Endodermal cell (in vitro differentiated cells): ENCODE measurements around the gene NAA16. TPM values are rescaled to one million over a fixed set of nuclear protein-coding genes. Genes with fewer than 3 reads are reported as not detected.

Source experiments
- DNase-seq: peaks from one replicate; pipeline ENCODE4 v3.0.0-alpha.2; 2017
- H3K27ac ChIP-seq: 2 replicates; pipeline ENCODE4 v1.5.1; 2013; ENCODE audit warnings: mild to moderate bottlenecking, low read depth, low read length, moderate library complexity
- H3K27me3 ChIP-seq: 2 replicates; pipeline ENCODE4 v1.6.1; 2013; ENCODE audit warnings: mild to moderate bottlenecking, low read length, moderate library complexity; ENCODE audit not compliant: insufficient read depth, control insufficient read depth, poor library complexity, severe bottlenecking
- H3K36me3 ChIP-seq: 2 replicates; pipeline ENCODE4 v1.7.0; 2013; ENCODE audit warnings: mild to moderate bottlenecking, low read length, moderate library complexity; ENCODE audit not compliant: control insufficient read depth, insufficient read depth
- H3K4me1 ChIP-seq: one replicate; pipeline ENCODE4 v1.7.0; 2013; ENCODE audit warnings: low read length; ENCODE audit not compliant: control insufficient read depth, insufficient read depth
- H3K4me3 ChIP-seq: 2 replicates; pipeline ENCODE4 v1.5.1; 2013; ENCODE audit warnings: mild to moderate bottlenecking, low read length, moderate library complexity
- H3K9ac ChIP-seq: 2 replicates; pipeline ENCODE4 v1.6.1; 2013; ENCODE audit warnings: mild to moderate bottlenecking, low read length, moderate library complexity; ENCODE audit not compliant: poor library complexity, severe bottlenecking; ENCODE audit errors: extremely low read depth
- H3K9me3 ChIP-seq: 2 replicates; pipeline ENCODE4 v1.6.1; 2013; ENCODE audit warnings: mild to moderate bottlenecking, low read length, moderate library complexity; ENCODE audit not compliant: control insufficient read depth
- H3K27ac Mint-ChIP-seq: 2 replicates; pipeline ENCODE4 v1.8.0; 2020; ENCODE audit warnings: mixed read lengths
- H3K27me3 Mint-ChIP-seq: 2 replicates; pipeline ENCODE4 v1.8.0; 2021; ENCODE audit warnings: mild to moderate bottlenecking, mixed read lengths; ENCODE audit not compliant: insufficient read depth
- H3K36me3 Mint-ChIP-seq: 2 replicates; pipeline ENCODE4 v1.8.0; 2020; ENCODE audit warnings: low read depth, mixed read lengths
- H3K4me1 Mint-ChIP-seq: 2 replicates; pipeline ENCODE4 v1.8.0; 2020; ENCODE audit warnings: mixed read lengths
- H3K4me3 Mint-ChIP-seq: 2 replicates; pipeline ENCODE4 v1.8.0; 2020; ENCODE audit warnings: mild to moderate bottlenecking, moderate library complexity, mixed read lengths
- H3K9me3 Mint-ChIP-seq: 2 replicates; pipeline ENCODE4 v1.8.0; 2020; ENCODE audit warnings: mild to moderate bottlenecking, mixed read lengths
- WGBS, 2 experiments: methylation state at CpG; one replicate each; pipeline versions ENCODE4 v1.1.5 to v1.1.7; 2013; ENCODE audit warnings: missing lambda C conversion rate in 2 of 2, mixed read lengths in 1 of 2; ENCODE audit not compliant: insufficient coverage in 1 of 2, insufficient read length in 1 of 2; 5-methylcytosine and 5-hydroxymethylcytosine counted together
- total RNA-seq, 2 donors: library from RNA; stranded (reverse); fragmentation: NEBNext Ultra II Directional in 1 of 2; extraction: Animal tissue kit (Norgen Biotek cat#: 25700) in 1 of 2; gene quantifications; 2 replicates in 1 of 2; 3 replicates in 1 of 2; pipeline ENCODE4 v1.2.1, GENCODE V29; 2021
- TF ChIP-seq, protein P1 (sequence below): fragments of 200-600 bp; sonication (generic); conservative IDR thresholded peaks from 2 replicates; pipeline ENCODE4 v1.5.0; 2021; ENCODE audit warnings: antibody characterized with exemption, mild to moderate bottlenecking

NAA16 gene
- total RNA-seq, 2 donors from 2014 or later, result 29.3 to 30.9 TPM

DNA sequence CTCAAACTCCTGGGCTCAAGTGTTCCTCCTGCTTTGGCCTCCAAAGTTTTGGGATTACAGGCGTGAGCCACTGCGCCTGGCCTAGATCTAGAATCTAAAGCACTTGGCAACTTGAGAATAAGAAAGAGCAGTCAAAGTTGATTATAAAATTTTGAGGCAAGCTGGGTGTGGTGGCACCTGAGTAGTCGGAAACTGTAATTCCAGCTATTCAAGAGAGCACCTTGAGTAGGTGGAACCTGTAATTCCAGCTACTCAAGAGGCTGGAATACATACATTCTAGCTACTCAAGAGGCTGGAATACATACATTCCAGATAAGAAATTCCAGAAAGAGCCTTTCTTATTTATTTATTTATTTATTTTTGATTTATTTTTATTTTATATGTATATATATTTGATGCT lies 8.3 kb upstream of the NAA16 start:
- no peaks in the 10 kb centered on the region for H3K36me3 Mint-ChIP-seq
- no peak for DNase-seq
- TF ChIP-seq, protein P1, sequence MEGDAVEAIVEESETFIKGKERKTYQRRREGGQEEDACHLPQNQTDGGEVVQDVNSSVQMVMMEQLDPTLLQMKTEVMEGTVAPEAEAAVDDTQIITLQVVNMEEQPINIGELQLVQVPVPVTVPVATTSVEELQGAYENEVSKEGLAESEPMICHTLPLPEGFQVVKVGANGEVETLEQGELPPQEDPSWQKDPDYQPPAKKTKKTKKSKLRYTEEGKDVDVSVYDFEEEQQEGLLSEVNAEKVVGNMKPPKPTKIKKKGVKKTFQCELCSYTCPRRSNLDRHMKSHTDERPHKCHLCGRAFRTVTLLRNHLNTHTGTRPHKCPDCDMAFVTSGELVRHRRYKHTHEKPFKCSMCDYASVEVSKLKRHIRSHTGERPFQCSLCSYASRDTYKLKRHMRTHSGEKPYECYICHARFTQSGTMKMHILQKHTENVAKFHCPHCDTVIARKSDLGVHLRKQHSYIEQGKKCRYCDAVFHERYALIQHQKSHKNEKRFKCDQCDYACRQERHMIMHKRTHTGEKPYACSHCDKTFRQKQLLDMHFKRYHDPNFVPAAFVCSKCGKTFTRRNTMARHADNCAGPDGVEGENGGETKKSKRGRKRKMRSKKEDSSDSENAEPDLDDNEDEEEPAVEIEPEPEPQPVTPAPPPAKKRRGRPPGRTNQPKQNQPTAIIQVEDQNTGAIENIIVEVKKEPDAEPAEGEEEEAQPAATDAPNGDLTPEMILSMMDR, result no peak
- H3K9ac ChIP-seq, result no peak overlapping the region
- no peak overlapping the region for H3K27ac ChIP-seq
- H3K4me1 ChIP-seq, result no peaks in the 10 kb centered on the region
- H3K27ac Mint-ChIP-seq, result no peak overlapping the region
- no peaks in the 10 kb centered on the region for H3K9me3 ChIP-seq
- no peak overlapping the region for H3K4me3 Mint-ChIP-seq
- no peak overlapping the region for H3K4me3 ChIP-seq
- H3K4me1 Mint-ChIP-seq, result no peaks in the 10 kb centered on the region
- no peaks in the 10 kb centered on the region for H3K27me3 ChIP-seq
- no peaks in the 10 kb centered on the region for H3K9me3 Mint-ChIP-seq
- no peaks in the 10 kb centered on the region for H3K36me3 ChIP-seq
- WGBS, 2 experiments, result 85 to 96% methylated on average over 3 of the region's 3 CpGs
- H3K27me3 Mint-ChIP-seq, result no peaks in the 10 kb centered on the region

DNA sequence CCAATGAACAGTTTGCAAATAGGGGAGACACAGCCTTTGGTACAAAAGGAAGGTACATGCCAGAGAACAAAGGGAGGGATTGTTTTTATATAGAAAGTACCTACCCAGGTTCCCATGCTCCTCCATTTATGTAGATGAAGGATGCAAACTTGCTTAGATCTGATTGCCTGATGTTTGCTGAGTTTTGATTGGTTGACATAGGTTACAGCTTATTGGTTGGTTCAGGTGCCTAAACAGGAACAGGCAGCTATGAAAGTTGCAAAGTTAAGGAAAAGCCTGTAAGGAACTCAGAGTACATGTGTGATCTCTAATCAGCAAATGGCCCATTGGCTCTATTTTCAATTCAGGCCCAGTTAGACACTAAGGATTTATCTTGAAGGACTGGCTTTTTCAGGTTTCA lies 6.5 kb upstream of the NAA16 start:
- Mint-ChIP-seq H3K27ac (no peak overlapping the region), H3K27me3 (no peaks in the 10 kb centered on the region), H3K36me3 (no peaks in the 10 kb centered on the region), H3K4me3 (no peak overlapping the region), H3K9me3 (no peaks in the 10 kb centered on the region), H3K4me1 (no peaks in the 10 kb centered on the region)
- no peak overlapping the region for H3K4me3 ChIP-seq
- TF ChIP-seq, protein P1, result no peak
- no peaks in the 10 kb centered on the region for H3K36me3 ChIP-seq
- H3K27ac ChIP-seq, result no peak overlapping the region
- no peaks in the 10 kb centered on the region for H3K27me3 ChIP-seq
- no peak overlapping the region for H3K9ac ChIP-seq
- no peak for DNase-seq
- no peaks in the 10 kb centered on the region for H3K4me1 ChIP-seq
- no peaks in the 10 kb centered on the region for H3K9me3 ChIP-seq

DNA sequence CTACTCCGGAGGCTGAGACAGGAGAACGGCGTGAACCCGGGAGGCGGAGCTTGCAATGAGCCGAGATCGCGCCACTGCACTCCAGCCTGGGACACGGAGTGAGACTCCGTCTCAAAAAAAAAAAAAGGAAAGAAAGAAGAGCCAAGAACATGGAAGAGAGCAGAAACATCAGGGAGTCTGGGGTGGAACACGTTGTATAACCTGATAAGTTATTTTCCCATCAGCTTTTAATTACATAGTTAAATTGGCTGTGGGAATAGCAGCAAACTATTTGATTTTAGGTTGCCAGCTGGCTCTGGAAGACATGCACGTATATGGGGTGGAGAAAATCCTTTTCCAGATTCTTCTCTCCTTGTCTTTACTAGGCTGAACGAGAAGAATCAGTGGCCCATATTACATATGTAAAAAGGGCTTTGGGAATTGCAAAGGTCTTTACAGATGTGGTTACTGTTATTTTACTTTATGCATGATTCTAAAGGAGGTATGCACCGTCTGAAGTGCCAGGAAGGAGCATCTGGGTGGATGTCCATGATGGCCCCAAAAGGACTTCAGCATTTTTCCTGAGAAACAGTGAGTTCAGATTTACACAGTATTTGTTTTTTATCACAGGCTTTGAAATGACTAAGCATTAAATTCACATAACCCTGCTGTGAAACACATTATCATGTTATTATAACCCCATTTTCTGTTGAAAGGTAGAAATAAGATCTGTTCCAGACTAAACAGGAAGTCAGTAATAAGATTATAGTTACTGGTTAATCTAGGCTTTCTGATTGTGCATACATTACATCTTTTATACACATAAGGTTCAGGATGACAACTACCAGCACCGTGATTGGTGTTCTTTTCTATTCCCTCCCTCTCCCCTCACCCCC lies 4.6 kb upstream of the NAA16 start:
- H3K4me1 ChIP-seq, result no peaks in the 10 kb centered on the region
- H3K4me1 Mint-ChIP-seq, result no peaks in the 10 kb centered on the region
- no peak overlapping the region for H3K9ac ChIP-seq
- H3K27ac ChIP-seq, result no peak overlapping the region
- H3K9me3 ChIP-seq, result no peaks in the 10 kb centered on the region
- no peaks in the 10 kb centered on the region for H3K9me3 Mint-ChIP-seq
- H3K36me3 Mint-ChIP-seq, result no peaks in the 10 kb centered on the region
- WGBS, 2 experiments, result 95% methylated on average over 10 to 14 of the region's 15 CpGs
- no peaks in the 10 kb centered on the region for H3K36me3 ChIP-seq
- H3K4me3 Mint-ChIP-seq, result no peak overlapping the region
- no peaks in the 10 kb centered on the region for H3K27me3 ChIP-seq
- no peak overlapping the region for H3K4me3 ChIP-seq
- no peak for DNase-seq
- H3K27me3 Mint-ChIP-seq, result no peaks in the 10 kb centered on the region
- H3K27ac Mint-ChIP-seq, result no peak overlapping the region
- TF ChIP-seq, protein P1, result no peak
